GM18873 (cell line): ENCODE measurements around the gene NOL6.
"Not testable (repeated sequence)": the region's sequence is repeated elsewhere in the genome, so short reads cannot be mapped to it uniquely, and the experiment has no call there.

Experiments used
- ATAC-seq: cut with Tn5 transposase; IDR thresholded peaks from one replicate; pipeline ENCODE4 v1.9.1; 2021; ENCODE audit warnings: mild to moderate bottlenecking, moderate library complexity, moderate number of reproducible peaks; ENCODE audit not compliant: unreplicated experiment, low FRiP score

Gene NOL6, protein sequence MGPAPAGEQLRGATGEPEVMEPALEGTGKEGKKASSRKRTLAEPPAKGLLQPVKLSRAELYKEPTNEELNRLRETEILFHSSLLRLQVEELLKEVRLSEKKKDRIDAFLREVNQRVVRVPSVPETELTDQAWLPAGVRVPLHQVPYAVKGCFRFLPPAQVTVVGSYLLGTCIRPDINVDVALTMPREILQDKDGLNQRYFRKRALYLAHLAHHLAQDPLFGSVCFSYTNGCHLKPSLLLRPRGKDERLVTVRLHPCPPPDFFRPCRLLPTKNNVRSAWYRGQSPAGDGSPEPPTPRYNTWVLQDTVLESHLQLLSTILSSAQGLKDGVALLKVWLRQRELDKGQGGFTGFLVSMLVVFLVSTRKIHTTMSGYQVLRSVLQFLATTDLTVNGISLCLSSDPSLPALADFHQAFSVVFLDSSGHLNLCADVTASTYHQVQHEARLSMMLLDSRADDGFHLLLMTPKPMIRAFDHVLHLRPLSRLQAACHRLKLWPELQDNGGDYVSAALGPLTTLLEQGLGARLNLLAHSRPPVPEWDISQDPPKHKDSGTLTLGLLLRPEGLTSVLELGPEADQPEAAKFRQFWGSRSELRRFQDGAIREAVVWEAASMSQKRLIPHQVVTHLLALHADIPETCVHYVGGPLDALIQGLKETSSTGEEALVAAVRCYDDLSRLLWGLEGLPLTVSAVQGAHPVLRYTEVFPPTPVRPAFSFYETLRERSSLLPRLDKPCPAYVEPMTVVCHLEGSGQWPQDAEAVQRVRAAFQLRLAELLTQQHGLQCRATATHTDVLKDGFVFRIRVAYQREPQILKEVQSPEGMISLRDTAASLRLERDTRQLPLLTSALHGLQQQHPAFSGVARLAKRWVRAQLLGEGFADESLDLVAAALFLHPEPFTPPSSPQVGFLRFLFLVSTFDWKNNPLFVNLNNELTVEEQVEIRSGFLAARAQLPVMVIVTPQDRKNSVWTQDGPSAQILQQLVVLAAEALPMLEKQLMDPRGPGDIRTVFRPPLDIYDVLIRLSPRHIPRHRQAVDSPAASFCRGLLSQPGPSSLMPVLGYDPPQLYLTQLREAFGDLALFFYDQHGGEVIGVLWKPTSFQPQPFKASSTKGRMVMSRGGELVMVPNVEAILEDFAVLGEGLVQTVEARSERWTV

DNA sequence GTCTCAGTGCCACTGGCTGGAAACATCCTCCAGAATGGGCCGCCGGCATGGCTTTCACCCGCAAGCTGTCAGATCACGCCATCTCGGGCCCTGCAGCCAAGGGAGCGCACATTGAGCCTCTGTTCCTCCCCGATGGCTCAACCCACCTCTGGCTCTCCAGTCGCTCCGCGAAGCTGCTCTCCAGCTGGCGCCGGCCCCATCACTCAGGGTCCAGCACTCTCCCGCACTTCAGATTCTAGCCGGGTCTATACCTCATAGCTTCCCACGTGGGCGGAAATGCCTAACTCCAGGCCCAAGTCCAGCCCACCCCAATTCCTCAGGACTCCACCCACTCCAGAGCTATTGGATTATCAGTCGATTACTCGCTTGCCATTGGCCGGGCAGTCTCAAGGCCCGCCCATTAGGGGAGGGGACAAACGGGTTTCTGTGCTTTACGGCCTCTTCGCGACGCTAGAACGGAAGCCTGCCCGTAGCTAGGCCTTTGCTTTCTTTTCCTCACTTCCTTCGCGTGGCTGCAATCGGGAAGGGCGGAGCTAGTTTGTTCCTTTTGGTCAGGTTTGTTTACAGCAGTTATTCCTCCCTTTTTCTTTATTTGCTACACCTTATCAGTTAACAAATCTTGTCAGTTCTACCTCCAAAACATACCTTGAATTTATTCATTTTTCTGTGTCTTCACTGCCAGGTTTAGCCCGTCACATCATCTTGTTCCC is at the start of gene NOL6:
Gene NOL6, minus strand, starts transcription at position 282 of the 710 bp plus-strand sequence. Its CDS starts 82 bp downstream, at position 200.
- ATAC-seq: peak; percentile 99

- not testable (repeated sequence) for ATAC-seq
Measured at GRCh38 chr9:33521861-33522260, 48.1 kb upstream of the NOL6 start.

DNA sequence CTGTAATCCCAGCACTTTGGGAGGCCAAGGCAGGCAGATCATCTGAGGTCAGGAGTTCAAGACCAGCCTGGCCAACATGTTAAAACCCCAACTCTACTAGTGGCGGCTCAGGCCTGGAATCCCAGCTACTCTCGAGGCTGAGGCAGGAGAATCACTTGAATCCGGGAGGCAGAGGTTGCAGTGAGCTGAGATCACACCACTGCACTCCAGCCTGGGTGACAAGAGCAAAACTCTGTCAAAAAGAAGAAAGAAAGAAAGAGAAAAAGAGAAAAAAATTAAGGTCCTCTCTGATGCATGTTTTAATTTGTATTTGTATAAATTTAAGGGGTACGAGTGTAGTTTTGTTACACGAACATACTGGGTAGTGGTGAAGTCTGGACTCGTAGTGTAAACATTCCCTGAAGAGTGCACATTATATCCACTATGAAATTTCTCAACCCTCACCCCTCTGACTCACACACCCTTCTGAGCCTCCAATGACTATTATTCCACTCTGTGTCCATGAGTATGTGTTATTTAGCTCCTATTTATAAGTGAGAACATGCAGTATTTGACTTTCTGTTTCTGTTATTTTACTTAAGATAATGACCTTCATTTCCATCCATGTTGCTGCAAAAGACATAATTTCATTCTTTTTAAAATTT is 44.3 kb upstream of the NOL6 start:
- not testable (repeated sequence) for ATAC-seq

DNA sequence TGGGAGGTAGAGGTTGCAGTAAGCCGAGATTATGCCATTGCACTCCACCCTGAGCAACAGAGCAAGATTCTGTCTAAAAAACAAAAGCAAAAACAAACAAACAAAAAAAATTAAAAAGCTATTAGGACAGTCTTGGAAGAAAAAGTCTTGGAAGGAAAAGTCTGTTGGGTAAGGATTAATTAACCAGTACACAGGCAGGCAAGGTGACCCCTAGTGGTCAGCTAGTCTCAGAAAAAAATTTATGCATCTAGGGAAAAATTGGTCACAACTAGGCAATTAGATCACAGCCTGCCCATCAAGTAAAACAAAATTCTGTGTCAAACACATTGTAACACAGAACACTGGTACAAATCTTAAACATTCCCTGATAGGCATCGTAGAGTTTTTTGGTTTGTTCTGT is 43.6 kb upstream of the NOL6 start:
- ATAC-seq: no peak

DNA sequence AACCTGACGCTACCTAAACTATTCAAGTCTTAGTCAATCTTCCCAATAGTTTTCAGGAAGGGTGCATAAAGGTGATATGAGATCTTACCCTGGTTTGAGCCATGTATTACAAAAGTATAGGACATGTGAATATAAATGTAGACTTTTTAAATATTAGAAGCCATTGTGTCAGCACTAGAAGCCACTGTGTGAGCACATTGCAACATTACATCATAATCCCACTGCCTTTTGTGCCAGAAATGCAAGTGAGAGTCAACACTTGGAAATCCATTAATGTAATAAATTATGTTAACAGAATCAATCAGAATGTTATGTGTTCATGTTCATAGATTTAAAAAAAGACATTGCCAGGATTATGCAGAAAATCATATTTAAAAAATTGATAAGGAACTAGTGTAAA is 42.7 kb upstream of the NOL6 start:
- not testable (repeated sequence) for ATAC-seq

DNA sequence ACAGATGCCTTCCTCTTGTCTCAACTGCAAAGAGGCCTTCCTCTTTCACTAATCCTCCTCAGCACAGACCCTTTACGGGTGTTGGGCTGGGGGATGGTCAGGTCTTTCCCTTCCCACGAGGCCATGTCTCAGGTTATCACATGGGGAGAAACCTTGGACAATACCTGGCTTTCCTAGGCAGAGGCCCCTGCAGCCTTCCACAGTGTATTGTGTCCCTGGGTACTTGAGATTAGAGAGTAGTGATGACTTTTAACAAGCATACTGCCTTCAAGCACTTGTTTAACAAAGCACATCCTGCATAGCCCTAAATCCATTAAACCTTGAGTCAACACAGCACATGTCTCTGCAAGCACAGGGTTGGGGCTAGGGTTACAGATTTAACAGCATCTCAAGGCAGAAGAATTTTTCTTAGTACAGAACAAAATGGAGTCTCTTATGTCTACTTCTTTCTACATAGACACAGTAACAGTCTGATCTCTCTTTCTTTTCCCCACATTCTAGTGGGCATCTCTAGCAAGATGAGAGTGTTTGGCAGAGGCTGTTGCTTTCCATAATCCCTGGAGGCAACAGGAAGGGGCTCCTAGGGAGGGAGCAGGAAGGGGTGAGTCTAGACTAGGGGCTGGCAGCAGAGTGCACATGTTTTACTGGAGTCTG is 41.7 kb upstream of the NOL6 start:
- not testable (repeated sequence) for ATAC-seq

DNA sequence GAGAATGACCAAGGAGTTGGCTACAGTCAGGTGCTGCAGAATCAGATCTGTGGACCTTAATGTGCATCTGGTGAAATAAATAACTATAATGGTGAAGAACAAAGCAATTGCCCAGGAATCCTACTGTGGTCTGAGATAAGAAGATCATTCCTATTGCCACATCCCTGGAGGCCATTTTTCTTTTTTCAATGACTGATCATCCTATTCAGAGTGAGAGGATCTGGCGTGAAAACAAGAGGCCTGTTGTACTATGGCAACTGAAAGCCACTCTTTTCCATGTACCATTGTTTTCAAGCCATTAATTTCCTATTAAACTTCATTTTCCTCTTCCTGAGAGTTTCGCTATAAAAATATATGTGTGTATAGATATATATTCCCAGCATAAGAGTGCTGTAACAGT is 38.8 kb upstream of the NOL6 start:
- not testable (repeated sequence) for ATAC-seq

DNA sequence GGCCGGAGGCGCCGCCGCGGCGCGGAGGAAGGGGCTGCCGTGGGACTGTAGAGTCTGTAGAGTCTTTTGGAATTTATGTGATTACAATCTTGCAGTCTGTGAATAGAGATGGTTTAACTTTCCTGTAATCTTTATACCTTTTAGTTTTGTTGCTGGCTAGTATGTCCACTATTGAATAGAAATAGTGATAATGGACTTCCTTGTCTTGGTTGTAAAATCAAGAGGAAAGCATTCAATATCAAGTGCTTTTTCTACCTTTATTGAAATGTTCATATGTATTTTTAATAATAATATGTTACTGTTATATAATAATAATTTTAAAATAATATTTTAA is 37.4 kb upstream of the NOL6 start:
- not testable (repeated sequence) for ATAC-seq

- ATAC-seq: no peak
Measured at GRCh38 chr9:33510262-33511183, 36.8 kb upstream of the NOL6 start.

- no peak for ATAC-seq
Measured at GRCh38 chr9:33506626-33507370, 33.1 kb upstream of the NOL6 start.

- no peak for ATAC-seq
Measured at GRCh38 chr9:33498387-33498786, 24.7 kb upstream of the NOL6 start.

GRCh38 chr9:33493819-33494218 is 20.1 kb upstream of the NOL6 start:
- not testable (repeated sequence) for ATAC-seq

DNA sequence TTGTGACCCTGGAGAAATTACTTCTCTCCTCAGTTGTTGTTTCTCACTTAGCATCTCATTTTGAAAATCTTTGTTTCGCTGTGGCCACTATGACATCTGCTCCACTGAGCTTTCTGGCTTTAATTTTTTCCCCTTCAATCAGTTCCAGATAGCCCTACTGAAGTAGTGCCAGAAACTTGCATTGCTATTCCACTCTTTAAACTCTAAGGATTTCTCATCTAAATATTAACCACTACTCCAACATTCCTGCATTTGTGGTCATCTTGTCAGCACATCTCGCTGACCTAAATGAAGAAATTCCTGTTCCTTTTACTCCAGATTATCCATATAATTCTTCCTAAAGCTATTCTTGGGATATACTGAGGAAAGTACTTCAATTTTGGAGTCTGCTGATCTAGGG is 15.3 kb upstream of the NOL6 start:
- ATAC-seq: no peak

- ATAC-seq: not testable (repeated sequence)
Measured at GRCh38 chr9:33485312-33485711, 11.6 kb upstream of the NOL6 start.

DNA sequence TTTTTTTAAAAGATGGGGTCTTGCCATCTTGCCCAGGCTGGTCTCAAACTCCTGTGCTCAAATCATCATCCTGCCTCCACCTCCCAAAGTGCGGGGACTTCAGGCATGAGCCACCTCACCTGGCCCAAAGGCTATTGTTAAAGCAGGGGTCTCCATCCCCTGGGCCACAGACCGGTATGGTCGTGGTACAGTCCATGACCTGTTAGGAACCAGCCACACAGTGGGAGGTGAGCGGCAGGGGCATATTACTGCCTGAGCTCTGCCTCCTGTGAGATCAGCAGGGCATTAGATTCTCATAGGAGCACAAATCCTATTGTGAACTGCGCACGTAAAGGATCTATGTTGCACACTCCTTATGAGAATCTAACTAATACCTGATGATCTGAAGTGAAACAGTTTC is 7.3 kb upstream of the NOL6 start:
- no peak for ATAC-seq

GRCh38 chr9:33480106-33480505 is 6.4 kb upstream of the NOL6 start:
- no peak for ATAC-seq

GRCh38 chr9:33476503-33476902 is 2.8 kb upstream of the NOL6 start:
- ATAC-seq: no peak

GRCh38 chr9:33475357-33475756 is 1.6 kb upstream of the NOL6 start:
- no peak for ATAC-seq
